ENCODE results near the gene BPIFB6.

Gene BPIFB6

GRCh38 chr20:33031531-33031930, at the start of gene BPIFB6:
Gene BPIFB6 (plus strand): TSS chr20:33031648. CDS start chr20:33031648, 0 bp downstream.
- DNase-seq (ENCODE audit: low spot score): no peak

GRCh38 chr20:32982617-32983458, 48.6 kb upstream of the BPIFB6 start:
- no peak for DNase-seq (ENCODE audit: low spot score)

DNA sequence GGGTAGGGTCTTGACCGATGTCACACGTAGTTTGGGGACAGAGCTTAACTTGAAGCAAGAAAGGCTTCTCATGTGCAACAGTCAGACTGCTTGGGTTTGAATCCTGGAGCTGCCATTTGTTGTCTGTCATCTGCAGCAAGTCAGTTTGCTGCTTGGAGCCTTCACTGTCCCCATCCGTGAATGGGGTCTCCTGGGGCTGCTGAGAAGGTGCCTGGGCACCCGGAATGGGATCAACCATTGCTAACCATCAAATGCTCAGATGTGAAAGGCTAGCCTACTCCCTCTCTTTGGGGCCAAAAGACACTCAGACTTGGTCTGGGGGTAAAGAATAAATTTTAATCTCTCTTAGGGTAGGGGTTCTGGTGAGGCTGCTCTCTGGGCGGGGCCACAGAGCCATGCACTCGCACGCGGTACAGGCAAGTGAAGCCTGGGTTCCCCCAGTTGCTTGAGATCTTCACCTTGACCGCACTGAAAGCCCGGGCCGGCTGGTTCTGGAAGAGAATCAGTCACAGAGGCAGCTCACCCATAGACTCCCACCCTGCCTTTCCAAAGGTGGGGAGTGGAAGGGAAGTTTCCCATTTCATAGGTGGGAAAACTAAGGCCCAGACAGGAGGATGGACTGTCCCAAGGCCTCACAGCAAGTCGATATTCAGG, 47.9 kb upstream of the BPIFB6 start:
- no peak for DNase-seq (ENCODE audit: low spot score)

DNA sequence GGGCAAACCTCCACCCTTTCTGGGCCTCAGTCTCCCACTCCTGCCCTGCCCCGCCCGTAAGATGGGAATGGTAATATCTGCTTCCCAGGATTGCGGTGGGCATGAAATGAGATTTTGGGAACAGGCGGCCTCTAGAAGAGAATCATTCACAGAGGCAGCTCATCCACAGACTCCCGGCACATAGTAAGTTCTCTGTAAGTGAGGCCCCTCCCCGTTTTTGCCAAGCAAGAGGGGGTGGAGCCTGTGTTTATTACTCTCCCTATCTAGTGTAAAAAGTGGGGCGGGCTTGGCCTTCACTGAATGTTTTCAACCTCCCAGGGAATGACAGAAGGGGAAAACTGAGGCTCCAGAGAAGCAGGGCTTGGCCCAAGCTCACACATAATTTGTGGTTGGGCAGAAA, 47.3 kb upstream of the BPIFB6 start:
- no peak for DNase-seq (ENCODE audit: low spot score)

GRCh38 chr20:32984631-32985354, 46.7 kb upstream of the BPIFB6 start:
- DNase-seq (ENCODE audit: low spot score): no peak

DNA sequence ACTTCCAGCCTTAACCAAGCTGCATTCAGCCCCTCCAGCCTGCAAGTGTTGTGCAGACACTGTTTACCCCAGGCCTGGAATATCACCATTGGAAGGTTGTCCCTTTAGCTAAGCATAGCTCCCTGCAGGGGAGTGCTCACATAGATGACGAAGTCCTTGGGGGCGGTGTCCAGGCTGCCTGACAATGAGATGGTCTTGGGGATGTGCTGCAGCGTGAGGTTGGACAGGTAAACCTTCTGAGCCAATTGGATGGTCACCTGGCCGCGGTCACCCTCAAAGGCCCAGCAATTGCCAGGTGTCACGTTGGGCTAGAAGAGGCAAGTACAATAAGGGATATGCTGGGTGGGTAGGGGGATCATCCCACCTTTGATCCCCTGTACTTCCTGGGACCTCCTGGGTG, 45.9 kb upstream of the BPIFB6 start:
- DNase-seq (ENCODE audit: low spot score): no peak

- DNase-seq (ENCODE audit: low spot score): no peak
Measured at GRCh38 chr20:32986331-32986966, 45.0 kb upstream of the BPIFB6 start.

- DNase-seq (ENCODE audit: low spot score): no peak
Measured at GRCh38 chr20:32987044-32987825, 44.2 kb upstream of the BPIFB6 start.

DNA sequence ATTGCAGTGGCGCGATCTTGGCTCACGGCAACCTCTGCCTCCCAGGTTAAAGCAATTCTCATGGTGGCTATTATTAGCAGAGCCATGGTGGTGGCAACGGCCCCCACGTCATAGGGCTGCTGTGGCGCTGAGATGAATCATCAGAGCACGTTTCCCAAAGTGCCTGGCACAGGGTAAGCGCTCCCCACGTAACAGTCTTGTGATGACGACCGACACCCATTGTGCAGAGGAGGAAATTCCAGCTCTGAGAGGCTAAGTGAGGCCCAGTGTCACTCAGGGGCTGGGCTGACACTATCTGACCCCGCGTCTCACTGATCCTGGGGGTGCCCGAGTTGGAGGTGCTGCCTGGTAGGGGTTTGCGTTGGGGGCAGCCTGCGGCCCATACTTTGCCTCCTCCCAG, 43.4 kb upstream of the BPIFB6 start:
- no peak for DNase-seq (ENCODE audit: low spot score)

DNA sequence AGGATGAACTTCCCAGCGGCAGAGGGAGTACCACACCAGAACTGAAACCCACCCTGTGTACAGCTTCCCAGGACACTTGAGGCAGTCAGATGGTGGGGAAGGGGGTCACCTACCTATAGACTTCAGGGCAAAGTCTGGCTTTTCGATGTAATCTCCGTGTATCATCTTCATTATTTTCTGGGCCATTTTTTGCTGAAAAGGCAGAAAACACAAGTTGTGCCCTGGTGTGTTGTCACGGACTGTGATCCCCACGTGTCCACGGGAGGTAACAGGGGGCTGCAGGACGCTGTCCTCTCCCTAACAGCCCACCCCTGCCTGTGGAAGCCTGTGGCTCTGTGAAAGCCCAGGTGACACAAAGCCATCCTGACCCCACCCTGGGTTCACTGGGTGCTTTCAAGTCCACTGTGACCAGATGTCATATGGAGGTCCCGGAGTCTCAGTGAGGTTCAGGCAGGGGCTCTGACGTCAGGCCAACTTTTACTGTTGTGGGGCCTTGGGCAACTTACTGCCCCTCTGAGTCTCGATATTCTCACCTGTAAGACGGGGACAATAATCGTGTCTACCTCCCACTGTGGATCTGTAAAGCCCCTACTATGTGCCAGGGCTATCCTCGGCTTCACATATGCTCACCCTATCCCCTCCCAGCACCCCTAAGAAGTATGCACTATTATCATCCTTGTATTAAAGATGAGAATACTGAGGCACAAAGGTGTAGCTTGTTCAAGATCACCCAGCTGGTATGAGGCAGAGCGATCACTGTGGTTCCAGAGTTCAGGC, 41.8 kb upstream of the BPIFB6 start:
- DNase-seq (ENCODE audit: low spot score): no peak

DNA sequence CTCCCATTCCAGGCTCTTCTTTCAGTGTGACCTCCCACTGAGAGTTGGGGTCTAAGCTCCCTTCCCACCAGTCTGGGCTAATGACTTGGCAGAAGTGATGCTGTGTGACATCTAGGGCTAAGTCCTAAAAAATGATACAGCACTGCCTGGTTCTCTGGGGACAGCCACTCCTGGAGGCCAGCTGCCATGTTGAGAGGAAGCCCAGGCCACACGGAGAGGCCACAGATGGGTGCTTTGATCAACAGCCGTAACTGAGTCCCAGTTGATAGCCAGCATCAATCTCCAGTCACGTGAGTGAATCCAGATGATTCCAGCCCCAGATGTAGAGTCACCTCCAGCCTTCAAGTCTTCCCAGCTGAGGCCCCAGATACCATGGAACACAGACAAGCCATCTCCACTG, 41.0 kb upstream of the BPIFB6 start:
- DNase-seq (ENCODE audit: low spot score): no peak

DNA sequence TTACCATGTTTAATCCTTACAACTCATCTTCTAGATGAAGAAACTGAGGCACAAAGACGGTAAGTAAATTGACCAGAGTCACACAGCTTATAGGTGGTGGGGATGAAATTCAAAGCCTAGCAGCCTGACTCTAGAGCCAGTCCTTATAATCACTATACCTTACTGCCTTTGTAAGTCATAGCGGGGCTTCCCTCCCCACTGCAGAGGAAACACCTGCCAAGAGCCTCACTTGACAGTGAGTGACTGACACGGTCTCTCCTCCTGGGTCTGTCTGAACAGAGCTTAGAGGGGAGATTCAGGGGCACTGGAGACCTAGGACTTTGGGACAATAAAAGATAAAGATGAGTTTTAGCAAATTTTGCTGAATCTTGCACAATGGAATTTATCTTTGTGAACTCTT, 40.1 kb upstream of the BPIFB6 start:
- DNase-seq (ENCODE audit: low spot score): no peak

GRCh38 chr20:32991792-32992641, 39.4 kb upstream of the BPIFB6 start:
- no peak for DNase-seq (ENCODE audit: low spot score)

- DNase-seq (ENCODE audit: low spot score): no peak
Measured at GRCh38 chr20:32993496-32994050, 37.9 kb upstream of the BPIFB6 start.

GRCh38 chr20:32995802-32996201, 35.6 kb upstream of the BPIFB6 start:
- no peak for DNase-seq (ENCODE audit: low spot score)

- DNase-seq (ENCODE audit: low spot score): no peak
Measured at GRCh38 chr20:32997431-32997830, 34.0 kb upstream of the BPIFB6 start.

GRCh38 chr20:32999603-33000250, 31.7 kb upstream of the BPIFB6 start:
- DNase-seq (ENCODE audit: low spot score): no peak

DNA sequence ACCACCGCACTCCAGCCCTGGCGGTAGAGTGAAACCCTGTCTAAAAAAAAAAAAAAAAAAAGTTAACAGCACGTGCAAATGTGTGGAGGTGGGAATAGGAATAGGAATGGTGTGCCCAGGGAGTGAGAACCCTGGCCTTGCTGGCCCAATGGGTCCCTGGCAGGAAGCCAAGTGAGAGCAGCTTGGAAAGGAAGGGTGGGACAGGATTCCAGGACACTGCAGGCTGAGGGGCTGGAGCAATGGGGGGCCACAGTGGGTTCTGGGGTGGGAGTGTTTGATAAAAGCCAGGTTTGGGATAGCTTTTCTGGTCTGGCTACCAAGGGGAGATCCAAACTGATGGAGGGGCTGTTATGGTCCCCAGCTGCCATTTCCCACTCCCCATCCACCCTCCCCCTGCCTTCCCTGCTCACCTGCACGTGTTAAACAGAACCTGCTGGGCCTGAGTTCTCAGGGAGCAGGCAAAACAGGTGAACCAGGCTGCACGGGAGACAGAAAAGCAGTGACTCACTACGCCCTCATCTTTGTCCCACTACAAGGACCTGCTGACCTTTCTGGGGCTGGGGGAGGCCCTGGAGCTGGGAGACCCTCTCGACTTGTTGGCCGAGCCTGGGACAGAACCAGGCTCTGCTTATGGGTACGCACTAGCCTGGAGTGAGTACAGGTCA, 30.5 kb upstream of the BPIFB6 start:
- DNase-seq (ENCODE audit: low spot score): no peak
